Tibial artery (tissue), 4 donors: ENCODE results near the gene ACOT7.

Experiments used
- DNase-seq, 2 donors: peaks; one replicate each; pipeline ENCODE4 v3.0.0-alpha.2; 2019
- H3K27ac ChIP-seq, 2 donors: fragments of 200-600 bp; sonication (generic) in 1 of 2; 1 replicate in 1 of 2; 2 replicates in 1 of 2; pipeline ENCODE4 v1.5.1; 2018 to 2019; ENCODE audit warnings: mild to moderate bottlenecking in 1 of 2
- H3K27me3 ChIP-seq, 2 donors: fragments of 200-600 bp; sonication (generic) in 1 of 2; one replicate each; pipeline versions ENCODE4 v1.5.1 to v1.6.0; 2016 to 2019
- H3K36me3 ChIP-seq, 3 donors: fragments of 200-600 bp; sonication (generic) in 2 of 3; one replicate each; pipeline ENCODE4 v1.5.1; 2016 to 2019; ENCODE audit warnings: mild to moderate bottlenecking in 2 of 3
- H3K4me1 ChIP-seq, 4 donors: fragments of 200-600 bp; sonication (generic) in 2 of 4; 1 replicate in 3 of 4; 2 replicates in 1 of 4; pipeline ENCODE4 v1.5.1; 2016 to 2019
- H3K4me3 ChIP-seq, 2 donors: fragments of 200-600 bp; sonication (generic) in 1 of 2; 1 replicate in 1 of 2; 2 replicates in 1 of 2; pipeline ENCODE4 v1.5.1; 2018 to 2019; ENCODE audit warnings: mild to moderate bottlenecking in 2 of 2
- H3K9me3 ChIP-seq, 3 donors: fragments of 200-600 bp; sonication (generic) in 1 of 3; one replicate each; pipeline ENCODE4 v1.5.1; 2016 to 2019
- intact Hi-C: fragments of 100-400 bp; cut with DNase I; formaldehyde crosslinking; loops from one replicate; pipeline ENCODE4 v1.15.0; 2023; ENCODE audit warnings: low total_unique reads
- TF ChIP-seq, protein P1 (sequence below), 2 experiments: fragments of 200-600 bp in 1 of 2; fragments of 450-650 bp in 1 of 2; IDR thresholded peaks; one replicate each; pipeline ENCODE4 v1.5.1; 2017 to 2019; ENCODE audit warnings: antibody characterized with exemption in 2 of 2, mild to moderate bottlenecking in 1 of 2, moderate library complexity in 1 of 2

Gene ACOT7

DNA sequence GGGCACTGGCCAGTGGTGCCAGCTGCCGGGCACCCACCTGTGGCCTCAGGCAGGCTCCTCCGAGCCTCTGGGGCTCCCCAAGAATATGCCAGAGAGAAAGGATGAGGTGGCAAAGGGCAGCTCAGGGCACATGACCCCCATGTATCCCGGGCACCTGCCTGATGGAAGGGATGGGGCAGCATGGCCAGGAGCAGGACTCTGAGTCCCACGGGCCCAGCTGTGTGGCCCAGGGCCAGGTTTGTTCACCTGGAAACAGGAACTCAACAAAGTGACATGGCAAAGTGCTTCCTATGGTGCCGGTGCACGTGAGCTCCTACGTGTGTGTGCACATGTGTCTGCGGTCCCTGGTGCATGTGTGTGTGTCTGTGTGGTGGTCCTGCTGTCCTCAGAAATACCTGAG is 123.2 kb downstream of the ACOT7 start:
- TF ChIP-seq, protein P1, sequence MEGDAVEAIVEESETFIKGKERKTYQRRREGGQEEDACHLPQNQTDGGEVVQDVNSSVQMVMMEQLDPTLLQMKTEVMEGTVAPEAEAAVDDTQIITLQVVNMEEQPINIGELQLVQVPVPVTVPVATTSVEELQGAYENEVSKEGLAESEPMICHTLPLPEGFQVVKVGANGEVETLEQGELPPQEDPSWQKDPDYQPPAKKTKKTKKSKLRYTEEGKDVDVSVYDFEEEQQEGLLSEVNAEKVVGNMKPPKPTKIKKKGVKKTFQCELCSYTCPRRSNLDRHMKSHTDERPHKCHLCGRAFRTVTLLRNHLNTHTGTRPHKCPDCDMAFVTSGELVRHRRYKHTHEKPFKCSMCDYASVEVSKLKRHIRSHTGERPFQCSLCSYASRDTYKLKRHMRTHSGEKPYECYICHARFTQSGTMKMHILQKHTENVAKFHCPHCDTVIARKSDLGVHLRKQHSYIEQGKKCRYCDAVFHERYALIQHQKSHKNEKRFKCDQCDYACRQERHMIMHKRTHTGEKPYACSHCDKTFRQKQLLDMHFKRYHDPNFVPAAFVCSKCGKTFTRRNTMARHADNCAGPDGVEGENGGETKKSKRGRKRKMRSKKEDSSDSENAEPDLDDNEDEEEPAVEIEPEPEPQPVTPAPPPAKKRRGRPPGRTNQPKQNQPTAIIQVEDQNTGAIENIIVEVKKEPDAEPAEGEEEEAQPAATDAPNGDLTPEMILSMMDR (IDR thresholded peaks at IDR 0.05), result no peak
- Histone ChIP-seq H3K4me3 (no peak overlapping the region), H3K4me1 (peaks cover 0 to 4% (median 0%) of the 10 kb centered on the region in 4 donors), H3K9me3 (no peaks in the 10 kb centered on the region), H3K27ac (no peak overlapping the region), H3K27me3 (no peaks in the 10 kb centered on the region), H3K36me3 (no peaks in the 10 kb centered on the region)
- intact Hi-C loops, result no loop called here
- no peak for DNase-seq

GRCh38 chr1:6269720-6270400 is 123.7 kb downstream of the ACOT7 start:
- H3K27ac ChIP-seq, result no peak overlapping the region
- TF ChIP-seq, protein P1 (IDR thresholded peaks at IDR 0.05), result no peak
- peaks cover 0 to under 1% of the 10 kb centered on the region in 2 donors for H3K27me3 ChIP-seq
- H3K36me3 ChIP-seq, result no peaks in the 10 kb centered on the region
- intact Hi-C loops, result no loop called here
- H3K9me3 ChIP-seq, result no peaks in the 10 kb centered on the region
- H3K4me1 ChIP-seq, result peaks cover 0 to 4% (median 0%) of the 10 kb centered on the region in 4 donors
- no peak for DNase-seq
- no peak overlapping the region for H3K4me3 ChIP-seq

GRCh38 chr1:6269296-6269695 is 124.3 kb downstream of the ACOT7 start:
- TF ChIP-seq, protein P1 (IDR thresholded peaks at IDR 0.05), result no peak

DNA sequence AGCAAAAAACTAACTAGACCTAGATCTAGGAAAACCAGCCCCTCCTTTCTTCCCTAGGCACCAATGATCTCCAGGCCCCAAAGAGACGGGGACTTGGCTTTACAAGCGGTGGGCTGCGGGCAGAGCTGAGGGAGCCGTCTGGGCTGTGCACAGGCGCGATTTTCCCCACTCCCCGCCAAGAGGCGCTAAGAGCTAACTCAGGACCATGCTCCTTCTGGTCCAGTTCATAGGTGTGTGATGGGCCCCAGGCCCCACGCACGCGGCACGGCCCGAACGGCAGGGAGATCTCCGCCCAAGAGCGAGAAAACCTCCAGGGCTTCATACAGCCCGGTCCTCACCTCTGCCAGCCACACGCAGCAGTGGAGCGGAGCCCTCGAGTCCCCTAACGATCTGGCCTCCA is 125.2 kb downstream of the ACOT7 start:
- Histone ChIP-seq H3K9me3 (no peaks in the 10 kb centered on the region), H3K27me3 (peaks cover 0 to 14% of the 10 kb centered on the region in 2 donors), H3K36me3 (no peaks in the 10 kb centered on the region), H3K4me1 (peaks cover 0 to 5% (median 0%) of the 10 kb centered on the region in 4 donors), H3K4me3 (no peak overlapping the region), H3K27ac (no peak overlapping the region)
- intact Hi-C loops, result no loop called here
- DNase-seq, result no peak
- TF ChIP-seq, protein P1 (IDR thresholded peaks at IDR 0.05), result no peak

More at GRCh38 chr1:6269296-6269695, 124.3 kb downstream of the ACOT7 start:
- intact Hi-C loops, result no loop called here
- no peak for DNase-seq
- peaks cover 0 to 4% (median 0%) of the 10 kb centered on the region in 4 donors for H3K4me1 ChIP-seq
- no peaks in the 10 kb centered on the region for H3K9me3 ChIP-seq
- no peak overlapping the region for H3K27ac ChIP-seq
- no peak overlapping the region for H3K4me3 ChIP-seq
- H3K36me3 ChIP-seq, result no peaks in the 10 kb centered on the region
- H3K27me3 ChIP-seq, result peaks cover 0 to 6% of the 10 kb centered on the region in 2 donors

DNA sequence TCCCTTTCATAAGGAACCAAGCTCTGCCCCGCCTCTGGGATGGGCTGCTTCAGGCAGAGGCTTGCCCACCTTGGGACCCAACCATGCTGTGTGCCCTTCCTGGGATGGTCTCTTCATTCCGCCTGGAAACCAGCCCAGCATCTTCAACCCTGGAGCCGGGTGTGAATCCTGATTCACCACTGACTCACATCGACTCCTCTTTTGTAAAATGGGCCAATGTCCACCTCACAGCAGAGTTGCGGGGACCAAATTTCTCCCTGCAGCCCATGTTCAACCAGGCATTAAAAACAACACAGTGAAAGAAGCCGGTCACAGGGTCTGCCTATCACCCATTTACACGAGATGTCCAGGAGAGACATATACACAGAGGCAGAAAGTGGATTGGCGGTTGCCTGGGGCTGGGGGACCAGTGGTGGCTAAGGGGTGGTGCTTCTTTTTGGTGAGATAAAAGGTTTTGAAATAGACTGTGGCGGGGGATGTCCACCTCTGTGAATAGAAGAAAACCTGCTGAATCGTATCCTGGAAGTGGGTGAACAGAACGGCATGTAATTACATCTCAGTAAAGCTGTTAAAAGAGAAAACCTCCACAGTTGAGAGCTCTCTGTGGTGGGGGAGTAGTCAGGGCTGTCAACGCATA is 125.8 kb downstream of the ACOT7 start:
- TF ChIP-seq, protein P1 (IDR thresholded peaks at IDR 0.05), result no peak
- no peak for DNase-seq
- Histone ChIP-seq H3K4me3 (no peak overlapping the region), H3K9me3 (no peaks in the 10 kb centered on the region), H3K27me3 (peaks cover 0 to 20% of the 10 kb centered on the region in 2 donors), H3K36me3 (no peaks in the 10 kb centered on the region), H3K4me1 (peaks cover 0 to 3% (median 0%) of the 10 kb centered on the region in 4 donors), H3K27ac (no peak overlapping the region)
- intact Hi-C loops, result no loop called here
